T-helper 1 cell treated with Interleukin-12 subunit alpha and Interleukin-12 subunit beta and Interleukin-4 antibody, amounts not matched to agents 30 ng/mL and 1 ng/mL, for 36 hours (primary cell): ENCODE results near the gene BICC1. TPM values are rescaled to one million over a fixed set of nuclear protein-coding genes. Genes with fewer than 3 reads are reported as not detected.

Experiments used
- intact Hi-C: fragments of 100-400 bp; cut with micrococcal nuclease; formaldehyde crosslinking; loops from one replicate; pipeline ENCODE4 v1.15.1; 2024
- total RNA-seq: library from RNA; stranded (reverse); gene quantifications from 2 replicates; pipeline ENCODE4 v1.2.3, GENCODE V29; 2022

The BICC1 gene, protein sequence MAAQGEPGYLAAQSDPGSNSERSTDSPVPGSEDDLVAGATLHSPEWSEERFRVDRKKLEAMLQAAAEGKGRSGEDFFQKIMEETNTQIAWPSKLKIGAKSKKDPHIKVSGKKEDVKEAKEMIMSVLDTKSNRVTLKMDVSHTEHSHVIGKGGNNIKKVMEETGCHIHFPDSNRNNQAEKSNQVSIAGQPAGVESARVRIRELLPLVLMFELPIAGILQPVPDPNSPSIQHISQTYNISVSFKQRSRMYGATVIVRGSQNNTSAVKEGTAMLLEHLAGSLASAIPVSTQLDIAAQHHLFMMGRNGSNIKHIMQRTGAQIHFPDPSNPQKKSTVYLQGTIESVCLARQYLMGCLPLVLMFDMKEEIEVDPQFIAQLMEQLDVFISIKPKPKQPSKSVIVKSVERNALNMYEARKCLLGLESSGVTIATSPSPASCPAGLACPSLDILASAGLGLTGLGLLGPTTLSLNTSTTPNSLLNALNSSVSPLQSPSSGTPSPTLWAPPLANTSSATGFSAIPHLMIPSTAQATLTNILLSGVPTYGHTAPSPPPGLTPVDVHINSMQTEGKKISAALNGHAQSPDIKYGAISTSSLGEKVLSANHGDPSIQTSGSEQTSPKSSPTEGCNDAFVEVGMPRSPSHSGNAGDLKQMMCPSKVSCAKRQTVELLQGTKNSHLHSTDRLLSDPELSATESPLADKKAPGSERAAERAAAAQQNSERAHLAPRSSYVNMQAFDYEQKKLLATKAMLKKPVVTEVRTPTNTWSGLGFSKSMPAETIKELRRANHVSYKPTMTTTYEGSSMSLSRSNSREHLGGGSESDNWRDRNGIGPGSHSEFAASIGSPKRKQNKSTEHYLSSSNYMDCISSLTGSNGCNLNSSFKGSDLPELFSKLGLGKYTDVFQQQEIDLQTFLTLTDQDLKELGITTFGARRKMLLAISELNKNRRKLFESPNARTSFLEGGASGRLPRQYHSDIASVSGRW
- total RNA-seq: not detected in 2 replicates

DNA sequence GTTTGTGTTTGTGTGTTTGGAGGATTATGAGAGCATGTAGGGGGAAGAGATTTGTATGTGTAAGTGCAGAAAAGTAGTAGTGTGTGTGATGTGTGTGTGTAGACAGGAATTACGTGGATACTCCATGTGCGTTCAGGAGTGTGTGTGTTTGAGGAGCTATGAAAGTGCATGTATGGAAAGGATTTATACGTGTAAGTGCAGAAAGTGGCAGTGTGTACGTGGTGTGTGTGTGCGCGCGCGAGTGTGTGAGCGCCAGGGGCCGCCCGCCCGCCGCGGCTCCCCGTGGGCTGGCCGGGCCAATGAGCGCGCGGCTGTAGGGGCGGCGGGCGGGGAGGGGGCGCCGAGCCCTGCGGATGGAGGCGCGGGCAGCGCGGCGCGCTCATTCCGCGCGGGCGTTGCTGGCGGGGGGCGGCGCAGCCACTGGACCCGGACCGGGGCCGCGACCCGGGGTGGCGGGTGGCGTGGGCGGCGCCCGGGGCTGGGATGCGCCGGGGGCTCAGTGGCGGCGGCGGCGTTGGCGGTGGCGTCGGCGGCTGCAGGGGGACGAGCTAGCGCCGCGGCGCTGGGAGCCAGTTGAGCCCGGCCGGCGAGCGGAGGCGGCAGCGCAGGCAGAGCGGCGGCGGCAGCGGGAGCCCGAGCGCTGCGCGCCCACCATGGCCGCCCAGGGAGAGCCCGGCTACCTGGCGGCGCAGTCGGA lies at the start of gene BICC1:
Gene BICC1 (plus strand): TSS at position 382 of the 697 bp plus-strand sequence. CDS start 272 bp downstream, at position 654.
- intact Hi-C loops: no loop called here

DNA sequence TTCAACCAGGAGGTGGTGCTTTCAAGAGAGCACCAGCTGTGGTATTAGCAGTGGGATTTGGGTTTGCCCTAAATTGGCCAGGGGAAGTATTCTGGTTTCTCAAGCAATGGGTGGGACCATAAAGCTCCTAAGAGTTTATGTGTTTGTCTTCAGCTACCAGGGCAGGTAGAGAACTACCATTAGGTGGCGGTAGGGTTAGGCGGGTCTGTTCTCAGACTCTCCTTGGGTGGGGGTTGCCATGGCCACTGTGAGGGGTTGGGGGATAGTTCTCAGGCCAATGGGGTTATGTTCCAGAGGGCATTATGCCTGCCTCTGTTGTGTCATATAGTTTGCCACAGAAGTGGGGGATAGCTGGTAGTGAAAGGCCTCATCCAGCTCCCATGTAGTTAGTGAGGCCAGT lies 47.7 kb upstream of the BICC1 start:
- intact Hi-C loops: no loop called here

DNA sequence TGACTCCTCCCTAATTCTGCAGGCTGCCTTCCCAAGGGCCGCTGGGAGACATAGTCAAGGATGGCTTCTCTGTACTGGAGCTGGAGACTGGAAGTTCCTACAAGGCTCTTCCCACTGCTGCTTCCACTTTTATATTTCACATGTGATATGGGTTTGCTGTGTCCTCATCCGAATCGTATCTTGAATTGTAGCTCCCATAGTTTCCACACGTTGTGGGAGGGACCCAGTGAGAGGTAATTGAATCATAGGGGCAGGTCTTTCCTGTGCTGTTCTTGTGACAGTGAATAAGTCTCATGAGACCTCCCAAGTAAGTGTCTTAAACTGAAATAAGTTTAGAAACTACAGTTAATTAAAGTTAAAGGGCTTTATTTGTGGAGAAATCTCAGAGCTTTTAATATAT lies 47.0 kb upstream of the BICC1 start:
- intact Hi-C loops: no loop called here

DNA sequence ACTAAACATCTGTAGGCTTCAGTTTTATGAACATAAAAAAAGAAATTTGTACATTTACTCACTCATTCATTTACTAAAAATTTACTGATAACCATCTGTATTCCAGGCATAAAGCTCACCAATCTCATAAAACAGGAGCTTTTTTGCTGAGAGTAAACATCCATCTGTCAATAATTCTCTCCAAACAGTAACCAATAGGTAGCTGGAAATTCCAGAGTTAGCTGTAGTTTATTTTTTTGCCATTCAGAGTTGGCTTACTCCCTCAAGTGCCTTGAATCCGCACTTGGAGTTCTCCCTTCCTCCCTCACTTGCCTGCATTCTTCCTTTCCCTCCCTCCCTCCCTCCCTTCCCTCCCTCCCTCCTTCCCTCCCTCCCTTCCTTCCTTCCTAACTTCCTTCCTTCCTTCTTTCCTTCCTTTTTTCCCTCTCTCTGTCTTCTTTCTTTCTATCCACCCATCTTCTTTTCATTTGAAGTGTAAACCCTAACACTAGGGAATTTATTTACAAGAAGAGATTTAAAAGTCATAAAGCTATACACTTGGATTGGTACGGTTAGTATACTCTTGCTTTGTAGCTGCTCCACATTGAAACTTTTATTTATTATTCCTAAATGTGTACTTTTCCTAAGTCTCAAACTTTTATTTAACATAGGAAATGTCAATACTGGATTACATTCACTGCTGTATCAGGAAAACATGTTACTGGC lies 44.6 kb upstream of the BICC1 start:
- intact Hi-C loops: no loop called here

DNA sequence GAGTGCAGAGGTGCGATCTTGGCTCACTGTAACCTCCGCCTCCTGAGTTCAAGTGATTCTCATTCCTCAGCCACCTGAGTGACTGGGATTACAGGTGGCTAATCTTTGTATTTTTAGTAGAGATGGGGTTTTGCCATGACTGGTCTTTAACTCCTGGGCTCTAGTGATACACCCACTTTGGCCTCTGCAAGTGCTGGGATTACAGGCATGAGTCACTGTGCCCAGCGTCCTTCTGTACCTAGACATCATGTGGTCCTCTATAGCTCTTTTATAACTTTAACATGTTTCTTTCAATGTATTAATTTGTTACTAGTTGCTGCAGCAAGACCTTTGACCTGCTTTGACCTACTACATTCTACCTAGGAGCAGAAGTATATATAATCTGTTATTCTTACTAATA lies 38.7 kb upstream of the BICC1 start:
- intact Hi-C loops: no loop called here

DNA sequence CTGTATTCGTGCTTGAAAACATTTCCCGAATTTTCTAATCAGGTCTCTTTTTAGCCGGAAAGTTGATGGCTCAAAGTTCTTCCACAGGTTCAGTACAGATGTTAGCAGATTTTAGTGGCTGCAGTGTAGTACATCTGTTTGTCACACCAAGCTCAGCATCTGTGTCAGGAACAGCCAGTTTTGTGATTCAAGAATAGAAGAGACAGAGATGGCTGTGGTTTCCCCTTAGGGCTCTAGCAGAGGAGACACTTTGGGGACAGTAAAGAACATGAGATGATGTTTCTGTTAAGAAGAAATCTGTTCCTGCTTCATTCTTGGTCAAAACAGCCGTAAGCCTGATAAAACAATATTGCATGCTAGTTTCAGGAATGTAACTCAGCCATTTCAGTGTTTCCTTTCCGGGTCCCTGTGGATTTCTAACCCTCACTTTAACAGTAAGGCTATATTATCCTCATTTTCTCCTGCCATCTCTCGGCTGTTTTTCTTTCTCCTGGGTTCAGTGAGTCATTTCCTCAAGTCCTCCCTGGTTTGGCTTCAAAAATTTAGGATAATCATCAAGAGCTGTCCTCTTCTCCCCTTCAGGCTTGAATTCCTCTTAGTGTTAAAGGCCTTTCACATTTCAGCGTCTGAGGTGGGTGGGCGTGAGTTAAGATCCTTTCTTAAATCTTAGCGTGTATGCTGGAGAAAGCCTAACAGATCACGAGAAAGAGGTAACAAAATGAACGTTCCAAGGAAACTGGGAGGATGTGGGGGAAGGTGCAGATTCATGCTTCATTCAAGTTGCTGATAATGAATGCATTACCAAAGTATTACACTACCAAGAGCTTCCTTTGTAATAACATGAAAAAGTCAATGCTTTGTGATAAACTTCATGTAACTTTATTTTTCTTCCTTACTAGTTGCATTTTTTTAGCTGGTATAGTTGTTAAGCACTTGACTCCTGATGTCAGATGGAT lies 37.1 kb upstream of the BICC1 start:
- intact Hi-C loops: no loop called here

DNA sequence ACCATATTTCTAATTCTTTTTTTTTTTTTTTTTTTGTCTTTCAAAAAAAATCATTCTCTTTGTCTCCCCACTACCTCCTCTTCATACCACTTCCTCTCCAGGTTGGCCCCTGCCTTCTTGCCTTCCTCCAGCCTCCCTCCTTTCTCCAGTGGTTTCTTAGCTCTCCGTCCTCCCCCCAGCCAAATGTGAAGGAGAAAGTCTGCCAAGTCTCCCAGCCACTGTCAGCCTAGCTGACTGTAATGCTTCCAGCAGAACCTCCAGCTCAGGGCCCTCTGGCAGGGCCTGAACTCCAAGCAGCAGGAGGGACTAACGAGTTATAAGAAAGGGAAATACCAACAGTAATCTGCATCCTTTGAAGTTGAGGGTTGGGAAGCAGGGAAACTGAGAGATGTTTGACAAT lies 35.5 kb upstream of the BICC1 start:
- intact Hi-C loops: no loop called here

DNA sequence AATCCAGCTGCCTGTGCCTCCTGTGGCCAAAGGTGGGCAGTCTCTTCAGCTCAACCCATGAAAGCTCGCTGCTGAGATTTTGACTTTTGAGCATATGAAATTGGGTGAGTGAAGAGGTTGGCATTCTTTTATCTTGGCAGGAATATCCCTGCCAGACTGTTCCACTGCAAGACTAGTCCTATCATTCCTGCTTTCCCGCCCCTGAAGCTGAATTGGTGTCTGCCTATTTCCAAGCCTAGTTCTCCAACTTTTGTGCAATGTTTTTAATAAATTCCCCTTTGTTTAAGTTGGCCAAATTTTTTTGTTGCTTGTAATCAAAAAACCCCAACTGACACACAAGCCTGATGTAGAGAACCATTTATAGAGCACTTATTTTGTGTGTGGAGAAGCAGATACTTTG lies 34.8 kb upstream of the BICC1 start:
- intact Hi-C loops: no loop called here

DNA sequence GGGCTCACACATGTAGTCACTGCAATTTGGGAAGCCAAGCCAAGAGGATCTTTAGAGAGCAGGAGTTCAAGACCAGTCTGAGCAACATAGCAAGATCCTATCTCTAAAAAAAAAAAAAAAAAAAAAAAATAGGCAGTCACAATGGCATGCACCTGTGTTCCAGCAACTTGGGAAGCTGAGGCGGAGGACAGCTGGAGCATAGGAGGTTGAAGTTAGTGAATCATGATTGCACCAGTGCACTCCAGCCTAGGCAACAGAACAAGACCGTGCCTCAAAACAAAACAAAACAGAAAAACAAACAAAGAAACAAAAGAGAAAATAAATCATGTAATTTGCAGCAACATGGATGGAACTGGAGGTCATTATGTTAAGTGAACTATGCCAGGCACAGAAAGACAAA lies 33.6 kb upstream of the BICC1 start:
- intact Hi-C loops: no loop called here

DNA sequence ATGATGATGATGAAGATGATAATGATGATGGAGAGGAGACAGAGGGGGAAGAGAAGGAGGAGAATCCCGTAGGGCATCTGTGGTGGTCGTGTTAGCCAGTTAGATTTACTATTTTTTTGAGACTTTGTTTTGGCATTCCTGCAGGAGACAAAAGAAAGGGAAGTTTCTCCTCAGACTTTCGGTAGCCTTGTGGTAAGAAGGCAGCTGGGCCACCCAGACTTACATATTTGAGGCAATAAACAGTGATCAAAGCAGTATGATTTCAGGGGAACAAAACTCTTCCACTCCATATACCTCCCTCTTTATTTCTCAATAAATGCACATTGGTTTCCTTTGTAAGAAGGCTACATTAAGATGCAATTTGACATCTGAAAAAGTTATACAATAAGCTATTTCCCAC lies 32.4 kb upstream of the BICC1 start:
- intact Hi-C loops: no loop called here

DNA sequence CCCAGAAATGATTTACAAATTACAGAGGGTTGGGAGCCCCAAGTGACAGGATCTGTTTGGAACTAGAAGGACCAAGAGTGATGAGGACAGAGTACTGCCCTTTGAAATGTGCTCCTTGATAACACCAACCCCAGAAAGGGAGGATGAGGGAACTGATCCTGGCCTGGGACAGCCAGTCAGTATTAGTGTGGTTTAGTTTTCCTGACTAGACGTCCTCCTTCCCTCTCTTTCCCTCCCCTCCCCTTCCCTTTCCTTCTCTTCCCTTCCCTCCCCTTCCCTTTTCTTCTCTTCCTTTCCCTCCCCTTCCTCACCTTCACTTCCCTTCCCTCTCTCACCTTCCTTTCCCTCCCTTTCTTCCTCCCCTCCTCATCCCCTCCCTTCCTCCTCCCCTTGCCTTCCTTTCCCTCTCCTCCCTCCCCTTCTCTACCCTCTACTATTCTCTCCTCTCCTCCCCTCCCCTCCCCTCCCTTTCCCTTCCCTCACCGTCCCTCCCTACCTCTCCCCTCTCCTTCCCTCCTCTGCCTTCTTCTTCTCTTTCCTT lies 31.0 kb upstream of the BICC1 start:
- intact Hi-C loops: no loop called here

DNA sequence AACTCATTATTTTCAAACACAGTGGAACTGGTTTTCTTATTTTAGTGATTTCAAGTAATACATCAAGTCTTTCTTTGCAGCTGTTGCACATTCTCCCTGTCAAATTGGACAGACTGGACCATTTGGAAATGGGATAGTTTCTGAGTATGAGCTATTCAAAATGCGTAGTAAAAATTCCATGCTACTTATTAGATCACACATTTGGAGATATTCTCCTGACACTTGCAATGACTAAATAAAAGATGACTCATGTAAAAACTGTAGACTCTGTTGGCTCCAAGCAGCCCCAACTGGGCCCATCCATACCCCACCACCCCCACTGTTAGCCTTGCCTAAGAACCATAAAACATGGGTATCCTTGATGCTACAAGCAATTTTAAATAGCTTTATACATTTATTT lies 25.9 kb upstream of the BICC1 start:
- intact Hi-C loops: no loop called here

DNA sequence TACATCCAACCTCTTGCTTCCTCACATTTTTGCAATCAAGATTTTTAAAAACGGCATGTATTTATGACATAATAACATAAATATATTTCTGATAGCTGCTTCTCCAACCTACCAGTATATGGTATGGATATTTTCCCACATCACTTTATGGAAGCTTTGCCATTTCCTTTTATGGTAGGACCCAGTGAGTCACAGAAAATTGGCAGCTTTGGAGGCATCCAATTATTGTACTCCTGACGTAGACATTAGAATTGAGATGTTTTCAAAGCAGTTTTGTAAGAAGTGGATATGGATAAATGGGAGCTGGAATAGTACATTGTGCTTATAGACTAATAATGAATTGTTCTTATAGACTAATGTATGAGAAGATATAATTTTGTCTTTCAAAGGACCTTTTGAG lies 23.8 kb upstream of the BICC1 start:
- intact Hi-C loops: no loop called here

DNA sequence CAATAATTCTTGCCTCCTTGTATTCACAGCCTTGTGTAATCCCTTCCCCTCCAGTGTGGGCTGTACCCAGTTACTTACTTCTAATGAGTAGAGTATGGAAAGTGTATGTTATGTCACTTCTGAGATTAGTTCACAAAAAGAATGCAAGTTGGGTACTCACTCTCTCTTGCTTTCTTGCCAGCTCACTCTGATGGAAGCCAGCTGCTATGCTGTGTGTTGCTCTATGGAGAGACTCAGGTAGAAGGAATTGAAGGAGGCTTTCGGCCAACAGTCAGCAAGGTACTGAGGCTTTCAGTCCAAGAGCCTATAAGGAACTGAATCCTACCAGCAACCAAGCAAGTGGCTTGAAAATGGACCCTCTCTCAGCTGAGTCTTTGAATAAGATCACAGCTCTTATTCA lies 9.7 kb upstream of the BICC1 start:
- intact Hi-C loops: no loop called here

DNA sequence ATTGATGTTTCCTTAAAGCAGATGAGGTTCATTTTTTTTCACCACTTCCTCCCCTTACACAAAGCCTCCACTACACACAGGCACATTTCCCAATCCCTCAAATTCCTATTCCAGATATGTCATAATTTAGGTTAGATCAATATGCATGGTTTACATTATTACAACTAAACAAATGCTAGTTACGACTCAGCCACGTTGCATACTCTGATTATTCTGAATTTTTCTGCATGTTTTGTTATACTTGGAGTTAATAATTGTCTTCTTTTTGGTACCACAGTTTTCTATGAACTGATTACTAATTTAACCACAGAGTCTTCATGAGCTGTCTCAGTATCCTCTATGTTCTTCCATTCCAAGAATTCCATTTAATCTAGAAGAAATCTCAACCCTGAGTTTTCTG lies 4.4 kb upstream of the BICC1 start:
- intact Hi-C loops: no loop called here

DNA sequence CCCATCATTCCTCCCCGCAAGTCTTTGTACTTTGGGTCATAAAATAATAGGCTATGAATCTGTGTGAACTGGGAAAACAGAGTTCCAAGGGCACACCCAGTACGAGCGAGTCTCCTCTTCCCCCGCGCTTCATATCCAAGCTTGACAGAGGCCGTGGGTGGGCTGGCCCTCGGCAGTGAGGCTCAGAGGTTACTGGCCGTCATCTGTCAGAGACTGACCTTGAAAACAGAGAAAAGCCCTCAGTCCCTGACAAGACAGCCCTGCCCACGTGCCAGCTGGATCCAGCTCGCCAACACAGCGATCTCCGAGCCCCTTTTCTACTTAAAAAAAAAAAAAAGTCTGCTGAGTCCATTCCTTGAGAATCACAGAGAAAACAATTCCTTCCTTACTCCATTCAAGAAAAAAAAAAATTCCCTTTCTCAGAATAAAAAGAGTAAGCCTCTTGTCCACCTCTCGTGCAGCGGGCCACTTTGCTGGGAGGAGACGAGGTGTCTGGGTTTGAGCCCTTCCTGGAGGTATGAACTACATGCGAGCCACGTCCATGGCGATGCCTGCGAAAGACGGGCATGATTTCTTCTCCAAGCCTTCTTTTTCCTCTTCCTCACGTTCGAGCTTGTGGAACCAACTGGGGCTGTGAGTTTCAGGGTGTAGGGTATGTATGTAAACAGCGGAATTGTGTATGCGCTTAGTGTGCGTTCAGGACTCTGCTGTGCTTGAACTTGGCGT lies 744 bp upstream of the BICC1 start:
- intact Hi-C loops: no loop called here

DNA sequence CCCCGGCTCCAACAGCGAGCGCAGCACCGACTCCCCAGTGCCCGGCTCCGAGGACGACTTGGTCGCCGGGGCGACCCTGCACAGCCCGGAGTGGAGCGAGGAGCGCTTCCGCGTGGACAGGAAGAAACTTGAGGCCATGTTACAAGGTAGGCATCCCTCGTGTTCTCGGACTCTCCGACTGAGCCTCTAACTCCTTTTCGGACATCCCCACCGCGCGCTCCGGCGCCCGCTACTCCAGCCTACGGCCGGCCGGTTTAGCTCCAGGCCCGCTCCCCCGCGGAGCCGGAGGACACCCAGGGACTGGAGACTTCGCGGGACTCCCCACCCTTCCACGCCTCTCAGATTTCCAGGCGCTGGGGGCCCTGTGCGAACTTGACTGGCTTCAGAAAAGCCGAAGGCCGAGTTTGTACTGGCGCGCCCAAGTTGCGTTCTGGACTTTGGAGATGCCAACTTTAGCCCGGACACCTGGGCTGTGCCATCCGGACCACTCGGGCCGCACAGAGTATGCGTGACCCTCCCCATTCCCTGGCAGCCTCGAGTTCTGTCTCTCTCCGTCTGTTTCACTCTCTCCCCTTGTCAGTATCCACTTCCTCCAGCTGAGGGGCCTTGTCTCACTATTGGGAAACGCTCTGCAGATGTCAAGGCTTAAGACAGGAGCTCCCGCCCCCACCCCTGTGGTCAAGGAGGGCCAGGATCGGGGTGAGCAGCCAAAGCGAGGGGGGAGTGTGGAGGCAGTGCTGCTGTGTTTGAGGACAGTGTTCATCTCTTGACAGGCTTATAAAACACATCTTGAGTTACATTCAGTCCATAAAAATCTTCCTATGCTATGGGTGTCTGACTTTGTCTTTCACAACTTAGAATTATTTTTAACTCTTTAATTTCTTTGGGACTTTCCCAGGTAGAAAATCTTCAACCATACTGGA lies 777 bp downstream of the BICC1 start:
- intact Hi-C loops: no loop called here
